GM13976 (cell line): Measurements from ENCODE around the gene LUC7L2.
"Not testable (repeated sequence)": the region's sequence is repeated elsewhere in the genome, so short reads cannot be mapped to it uniquely, and the experiment has no call there.

Source experiments
- DNase-seq: peaks from one replicate; pipeline ENCODE4 v3.0.0; 2012; ENCODE audit warnings: low spot score
- CTCF ChIP-seq: IDR thresholded peaks from 2 replicates; pipeline ENCODE4 v1.5.1; 2012; ENCODE audit warnings: borderline replicate concordance, mild to moderate bottlenecking; ENCODE audit not compliant: insufficient read depth; ENCODE audit errors: extremely low read depth, missing control alignments, control extremely low read depth
- in situ Hi-C: fragments of 300-500 bp; cut with MboI; formaldehyde crosslinking; loops from one replicate; pipeline ENCODE4 v1.12.0; 2022; ENCODE audit warnings: low sequenced_read_pairs, mixed read lengths, inconsistent platforms; ENCODE audit not compliant: unreplicated experiment

LUC7L2 gene

GRCh38 chr7:139452958-139453672 is 93.4 kb downstream of the LUC7L2 start:
- in situ Hi-C loops, result no loop called here
- TF ChIP-seq CTCF, result no peak
- no peak for DNase-seq

- DNase-seq, result no peak
- no peak for TF ChIP-seq CTCF
- in situ Hi-C loops, result no loop called here
Observed at GRCh38 chr7:139453673-139454321, 94.1 kb downstream of the LUC7L2 start.

GRCh38 chr7:139455789-139456188 is 96.1 kb downstream of the LUC7L2 start:
- TF ChIP-seq CTCF, result no peak
- no peak for DNase-seq
- in situ Hi-C loops, result no loop called here

GRCh38 chr7:139456511-139456910 is 96.8 kb downstream of the LUC7L2 start:
- no peak for DNase-seq
- TF ChIP-seq CTCF, result no peak
- in situ Hi-C loops, result no loop called here

DNA sequence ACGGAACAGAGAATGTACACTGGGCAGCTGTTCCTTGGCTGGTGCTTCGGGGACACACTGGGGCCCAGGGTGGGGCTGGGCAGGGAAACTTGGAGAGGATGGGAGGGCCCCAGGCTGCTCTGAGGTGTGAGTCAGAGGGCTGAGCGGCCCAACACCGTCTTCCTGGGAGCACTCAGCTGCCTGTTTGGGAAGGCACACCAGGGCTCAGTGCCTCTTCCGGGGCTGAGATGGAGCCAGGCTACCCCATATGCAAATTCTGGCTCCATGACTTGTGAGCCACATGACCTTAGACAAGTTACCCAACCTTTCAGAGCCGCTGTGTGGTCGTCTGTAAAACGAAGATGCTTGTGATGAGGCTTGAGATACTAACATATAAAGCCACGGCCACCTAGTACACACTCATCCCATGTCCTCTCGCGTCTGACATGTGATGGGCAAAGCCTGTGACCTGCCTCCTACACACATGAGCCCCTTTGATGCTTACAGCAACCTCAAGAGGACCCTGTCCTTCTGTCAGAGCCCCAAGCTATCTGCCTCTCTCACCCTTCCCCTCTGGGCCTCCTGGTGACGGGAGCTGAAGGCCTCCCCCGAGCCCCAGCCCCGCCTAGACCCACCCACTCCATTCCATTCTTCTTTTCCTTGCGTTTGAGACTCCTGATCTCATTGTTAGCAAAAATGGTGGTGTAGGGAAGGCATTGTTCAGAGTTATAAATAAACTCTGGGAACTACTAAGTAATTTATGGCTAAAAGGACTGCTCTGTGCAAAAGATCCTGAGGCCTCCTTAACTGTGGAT is 97.7 kb downstream of the LUC7L2 start:
- DNase-seq, result no peak
- TF ChIP-seq CTCF, result no peak
- in situ Hi-C loops, result no loop called here

DNA sequence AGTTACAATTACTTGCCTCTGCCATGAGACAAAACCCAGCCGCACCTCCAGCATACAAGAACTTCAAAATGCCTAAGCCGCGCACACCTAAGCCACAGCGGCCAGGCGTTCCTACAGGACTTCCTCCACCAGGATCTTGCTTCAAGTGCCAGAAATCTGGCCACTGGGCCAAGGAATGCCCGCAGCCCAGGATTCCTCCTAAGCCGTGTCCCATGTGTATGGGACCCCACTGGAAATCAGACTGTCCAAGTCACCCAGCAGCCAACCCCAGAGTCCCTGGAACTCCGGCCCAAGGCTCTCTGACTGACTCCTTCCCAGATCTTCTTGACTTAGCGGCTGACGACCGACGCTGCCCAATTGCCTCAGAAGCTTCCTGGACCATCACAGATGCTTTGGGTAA is 103.7 kb downstream of the LUC7L2 start:
- DNase-seq, in situ Hi-C loops: not testable (repeated sequence)

DNA sequence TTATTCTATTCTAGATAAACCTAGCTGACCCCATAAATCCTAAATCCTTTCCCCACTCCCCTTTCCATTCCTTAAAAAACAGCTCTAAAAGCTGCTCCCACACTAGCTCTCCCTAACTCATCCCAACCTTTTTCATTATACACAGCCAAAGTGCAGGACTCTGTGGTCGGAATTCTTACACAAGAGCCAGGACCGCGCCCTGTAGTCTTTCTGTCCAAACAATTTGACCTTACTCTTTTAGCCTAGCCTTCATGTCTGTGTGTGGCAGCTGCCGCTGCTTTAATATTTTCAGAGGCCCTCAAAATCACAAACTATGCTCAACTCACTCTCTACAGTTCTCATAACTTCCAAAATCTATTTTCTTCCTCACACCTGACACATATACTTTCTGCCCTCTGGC is 104.8 kb downstream of the LUC7L2 start:
- DNase-seq, in situ Hi-C loops: not testable (repeated sequence)

DNA sequence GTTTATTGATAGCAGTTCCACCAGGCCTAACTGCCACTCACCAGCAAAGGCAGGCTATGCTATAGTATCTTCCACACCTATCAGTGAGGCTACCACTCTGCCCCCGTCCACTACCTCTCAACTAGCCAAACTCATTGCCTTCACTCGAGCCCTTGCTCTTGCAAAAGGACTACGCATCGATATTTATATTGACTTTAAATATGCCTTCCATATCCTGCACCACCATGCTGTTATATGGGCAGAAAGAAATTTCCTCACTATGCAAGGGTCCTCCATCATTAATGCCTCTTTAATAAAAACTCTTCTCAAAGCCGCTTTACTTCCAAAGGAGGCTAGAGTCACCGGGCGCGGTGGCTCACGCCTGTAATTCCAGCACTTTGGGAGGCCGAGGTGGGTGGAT is 105.4 kb downstream of the LUC7L2 start:
- DNase-seq, in situ Hi-C loops: not testable (repeated sequence)

GRCh38 chr7:139467729-139468128 is 108.0 kb downstream of the LUC7L2 start:
- in situ Hi-C loops, DNase-seq: not testable (repeated sequence)

- DNase-seq, in situ Hi-C loops: not testable (repeated sequence)
Observed at GRCh38 chr7:139468281-139468680, 108.6 kb downstream of the LUC7L2 start.
